ENCODE results near the gene MAEA.
A peak's percentile ranks its signal among the peaks of the same experiment; 100 is the strongest.
"Not testable (repeated sequence)": the region's sequence is repeated elsewhere in the genome, so short reads cannot be mapped to it uniquely, and the experiment has no call there.

The MAEA gene

DNA sequence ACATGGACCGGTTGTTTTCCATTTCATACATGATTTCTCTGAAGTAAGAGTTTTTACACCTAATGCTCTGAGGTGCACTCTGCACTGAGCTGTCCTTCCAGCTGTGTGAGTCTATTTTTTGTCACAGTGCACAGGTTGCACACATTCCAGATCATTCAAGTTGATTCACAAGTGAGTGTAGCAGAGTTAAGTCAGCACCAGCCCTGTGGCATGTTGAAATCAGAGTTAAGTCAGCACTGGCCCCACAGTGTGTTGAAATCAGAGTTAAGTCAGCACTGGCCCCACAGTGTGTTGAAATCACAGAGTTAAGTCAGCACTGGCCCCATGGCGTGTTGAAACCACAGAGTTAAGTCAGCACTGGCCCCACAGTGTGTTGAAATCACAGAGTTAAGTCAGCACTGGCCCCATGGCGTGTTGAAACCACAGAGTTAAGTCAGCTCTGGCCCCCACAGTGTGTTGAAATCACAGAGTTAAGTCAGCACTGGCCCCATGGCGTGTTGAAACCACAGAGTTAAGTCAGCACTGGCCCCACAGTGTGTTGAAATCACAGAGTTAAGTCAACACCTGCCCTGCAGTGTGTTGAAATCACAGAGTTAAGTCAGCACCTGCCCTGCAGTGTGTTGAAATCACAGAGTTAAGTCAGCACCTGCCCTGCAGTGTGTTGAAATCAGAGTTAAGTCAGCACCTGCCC lies 45.6 kb downstream of the MAEA start:
- DNase-seq (ENCODE audit: low read depth) = not testable (repeated sequence)

GRCh38 chr4:1336088-1336491 lies 46.4 kb downstream of the MAEA start:
- no peak for DNase-seq (ENCODE audit: low read depth)

DNA sequence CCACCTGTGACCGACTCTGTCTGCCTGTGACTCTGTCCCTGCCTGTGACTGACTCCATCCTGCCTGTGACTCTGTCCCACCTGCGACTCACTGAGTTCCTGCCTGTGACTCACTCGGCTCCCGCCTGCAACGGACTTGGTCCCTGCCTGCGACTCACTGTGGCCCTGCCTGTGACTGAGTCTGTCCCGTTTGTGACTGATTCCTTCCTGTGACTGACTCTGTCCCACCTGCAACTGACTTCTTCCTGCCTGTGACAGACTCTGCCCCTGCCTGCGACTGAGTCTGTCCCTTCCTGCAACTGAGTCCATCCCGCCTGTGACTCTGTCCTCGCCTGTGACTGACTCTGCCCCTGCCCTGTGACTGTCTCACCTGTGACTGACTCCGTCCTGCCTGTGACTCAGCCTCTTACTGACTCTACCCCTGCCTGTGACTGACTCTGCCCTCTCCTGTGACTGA lies 47.7 kb downstream of the MAEA start:
- DNase-seq (ENCODE audit: low read depth) = peak; percentile 43

DNA sequence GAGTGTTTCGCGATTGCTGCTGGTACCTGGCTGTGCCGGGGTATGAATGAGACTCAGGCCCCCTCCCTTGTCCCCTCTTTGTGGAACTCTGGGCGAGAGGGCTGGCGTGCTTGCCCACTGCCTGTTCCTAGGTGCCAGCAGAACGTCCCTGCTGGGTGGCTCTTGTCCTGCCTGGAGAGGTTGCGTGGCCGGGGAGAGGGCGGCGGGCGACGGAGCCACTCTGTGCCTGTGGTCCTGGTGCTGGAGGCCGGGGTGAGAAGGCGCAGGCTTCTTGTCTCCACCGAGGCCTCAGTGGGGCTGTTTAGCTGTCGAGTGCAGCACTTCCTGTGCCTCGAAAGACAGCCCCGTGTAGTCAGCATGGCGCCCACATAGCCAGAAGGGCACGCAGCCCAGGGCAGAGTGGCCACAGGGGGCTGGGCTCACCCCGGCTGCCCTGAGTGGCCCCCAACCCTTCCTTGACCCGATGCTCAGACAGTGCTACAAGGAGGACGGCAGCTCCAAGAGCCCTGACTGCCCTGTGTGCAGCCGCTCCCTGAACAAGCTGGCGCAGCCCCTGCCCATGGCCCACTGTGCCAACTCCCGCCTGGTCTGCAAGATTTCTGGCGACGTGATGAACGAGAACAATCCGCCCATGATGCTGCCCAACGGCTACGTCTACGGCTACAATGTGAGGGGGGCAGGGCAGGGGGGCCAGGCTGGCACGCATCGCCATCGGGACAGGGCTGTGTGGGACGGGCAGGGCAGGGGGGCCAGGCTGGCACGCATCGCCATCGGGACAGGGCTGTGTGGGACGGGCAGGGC lies 48.5 kb downstream of the MAEA start:
- DNase-seq (ENCODE audit: low read depth) = no peak

- DNase-seq (ENCODE audit: low read depth) = no peak
Observed at GRCh38 chr4:1338752-1339414, 49.2 kb downstream of the MAEA start.

GRCh38 chr4:1339489-1339888 lies 49.8 kb downstream of the MAEA start:
- DNase-seq (ENCODE audit: low read depth) = no peak

GRCh38 chr4:1340181-1340747 lies 50.6 kb downstream of the MAEA start:
- DNase-seq (ENCODE audit: low read depth) = no peak

DNA sequence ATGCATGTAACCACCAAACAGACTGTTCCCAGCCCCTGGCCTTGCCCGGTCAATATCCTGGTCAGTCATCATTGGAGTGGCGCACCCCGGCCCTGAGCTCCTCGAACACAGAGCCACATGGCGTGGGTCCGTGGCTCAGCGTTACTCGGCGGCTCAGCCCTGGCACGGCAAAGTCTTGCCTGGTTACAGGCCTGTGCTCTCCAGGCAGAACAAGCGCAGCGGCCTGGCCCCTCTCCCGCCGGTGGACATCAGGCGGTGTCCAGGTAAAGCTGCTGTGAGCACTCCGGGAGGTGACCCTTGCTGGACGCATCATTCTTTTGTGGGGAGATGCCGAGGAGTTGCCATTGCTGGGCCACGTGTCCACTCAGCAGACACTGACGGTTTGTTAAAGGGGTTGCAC lies 51.2 kb downstream of the MAEA start:
- no peak for DNase-seq (ENCODE audit: low read depth)

DNA sequence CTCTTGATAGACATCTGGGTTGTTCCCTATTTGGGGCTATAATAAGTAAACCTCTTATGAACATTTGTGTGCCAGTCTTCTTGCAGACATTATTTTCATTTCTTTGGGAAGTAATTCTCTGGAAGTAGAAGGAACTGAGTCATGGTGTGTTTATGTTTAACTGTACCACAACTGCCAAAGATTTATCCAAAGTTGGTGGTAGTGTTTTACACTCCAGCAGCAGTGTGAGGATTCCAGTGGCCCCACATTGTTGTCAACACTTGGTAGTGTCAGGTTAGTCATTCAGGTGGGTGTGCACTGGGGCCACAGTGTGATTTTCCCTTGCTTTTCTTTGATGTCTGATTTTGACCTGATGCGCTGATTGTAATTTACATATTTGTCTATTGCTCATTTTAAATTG lies 52.3 kb downstream of the MAEA start:
- no peak for DNase-seq (ENCODE audit: low read depth)

DNA sequence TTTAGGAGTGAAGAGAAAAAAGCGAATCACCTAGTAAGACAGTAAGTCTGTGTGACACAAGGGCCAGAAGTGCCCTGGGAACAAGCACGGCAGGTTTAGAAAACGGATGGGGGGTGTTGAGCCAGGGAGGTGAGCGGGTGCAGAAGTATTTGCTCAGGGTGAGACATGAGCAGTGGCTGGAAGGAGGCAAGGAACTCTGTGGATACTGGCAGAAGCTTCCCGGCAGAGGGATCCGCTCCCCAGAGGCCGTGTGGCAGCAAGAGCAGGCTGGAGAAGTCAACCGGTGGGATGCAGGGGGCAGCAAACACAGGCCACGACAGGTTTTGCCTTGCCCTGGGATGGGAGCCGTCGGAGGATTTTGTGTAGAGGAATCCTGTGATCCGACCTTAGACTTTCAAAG lies 55.0 kb downstream of the MAEA start:
- no peak for DNase-seq (ENCODE audit: low read depth)

- DNase-seq (ENCODE audit: low read depth) = no peak
Observed at GRCh38 chr4:1345903-1346780, 56.5 kb downstream of the MAEA start.

- DNase-seq (ENCODE audit: low read depth) = peak; percentile 100
Observed at GRCh38 chr4:1346781-1347409, 57.2 kb downstream of the MAEA start, which contains the start of gene UVSSA. Gene UVSSA (plus strand): TSS chr4:1347208. CDS start chr4:1348092, 884 bp downstream.

DNA sequence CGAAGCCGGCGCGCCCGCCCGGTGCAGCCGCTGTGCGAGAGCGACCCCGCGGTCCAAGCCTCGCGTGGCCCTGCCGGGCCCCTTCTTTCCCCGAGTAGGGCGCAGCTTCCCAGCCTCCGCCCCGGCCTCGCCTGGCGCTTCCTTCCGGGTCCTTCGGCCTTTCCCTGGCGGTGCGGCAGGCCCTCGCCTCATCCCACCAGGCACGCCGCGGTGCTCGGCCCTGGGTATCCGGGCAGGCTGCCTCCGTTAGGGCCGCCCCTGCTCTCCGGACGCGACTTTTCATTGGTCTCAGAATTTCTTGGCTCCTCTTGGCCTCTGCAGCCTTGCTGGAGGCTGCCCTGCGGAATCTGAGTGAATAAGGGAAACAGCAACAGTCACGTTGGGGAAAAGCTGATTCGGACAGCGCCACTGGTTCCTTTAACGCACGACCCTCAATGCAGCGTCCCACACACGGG lies 57.7 kb downstream of the MAEA start:
- DNase-seq (ENCODE audit: low read depth) = no peak

DNA sequence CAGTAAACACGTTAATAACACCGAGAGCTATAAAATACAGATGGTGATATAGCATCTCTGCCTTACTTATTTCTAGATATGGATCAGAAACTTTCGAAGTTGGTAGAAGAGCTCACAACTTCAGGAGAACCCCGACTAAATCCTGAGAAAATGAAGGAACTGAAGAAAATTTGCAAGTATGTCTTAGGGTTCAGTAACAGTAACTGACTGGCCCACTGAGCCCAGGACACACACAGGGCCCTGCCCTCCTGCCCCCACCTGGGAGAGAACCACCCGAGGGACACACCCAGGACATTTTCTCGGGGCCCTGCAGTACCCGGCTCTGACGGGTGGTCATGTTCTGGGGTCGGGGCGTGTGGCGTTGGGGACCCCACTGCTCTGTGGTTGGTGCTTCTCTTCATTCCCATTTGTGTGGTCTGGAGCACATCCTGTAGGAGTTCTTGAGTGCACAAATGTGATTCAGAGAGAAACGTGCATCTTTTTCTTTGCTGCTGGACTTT lies 58.4 kb downstream of the MAEA start:
- no peak for DNase-seq (ENCODE audit: low read depth)

DNA sequence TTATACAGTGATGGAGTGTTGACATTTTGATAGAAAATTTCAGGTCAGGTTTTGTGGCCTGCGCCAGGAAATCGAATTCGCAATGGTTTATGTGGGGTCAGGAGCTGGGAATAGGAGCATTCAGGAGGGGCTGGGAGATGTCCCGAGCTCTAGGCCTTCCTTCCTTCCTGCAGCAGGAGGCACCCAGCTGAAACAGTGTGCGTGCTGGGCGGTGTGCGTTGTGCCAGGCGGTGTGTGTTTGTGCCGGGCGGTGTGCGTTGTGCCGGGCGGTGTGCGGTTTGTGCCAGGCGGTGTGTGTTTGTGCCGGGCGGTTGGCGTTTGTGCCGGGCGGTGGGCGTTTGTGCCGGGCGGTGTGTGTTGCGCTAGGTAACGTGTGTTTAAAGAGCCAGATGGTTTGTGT lies 59.1 kb downstream of the MAEA start:
- DNase-seq (ENCODE audit: low read depth) = no peak

- no peak for DNase-seq (ENCODE audit: low read depth)
Observed at GRCh38 chr4:1349359-1350168, 59.9 kb downstream of the MAEA start.

DNA sequence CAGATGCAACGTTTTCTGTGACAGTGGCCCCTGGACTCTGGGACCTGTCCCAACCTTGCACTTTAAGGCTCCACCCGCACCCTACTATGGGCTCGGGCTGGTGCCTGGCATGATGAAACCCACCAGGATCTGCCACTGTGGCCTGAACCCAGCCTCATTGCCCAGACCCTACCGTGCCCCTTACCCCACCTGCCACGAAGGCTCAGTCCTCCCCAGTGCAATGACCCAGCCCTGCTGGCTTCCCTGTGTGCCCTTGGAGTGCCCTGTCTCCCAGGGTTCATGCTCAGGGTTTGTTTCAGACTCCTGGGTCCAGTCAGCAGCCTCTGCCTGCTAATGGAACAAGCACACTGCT lies 60.5 kb downstream of the MAEA start:
- no peak for DNase-seq (ENCODE audit: low read depth)

DNA sequence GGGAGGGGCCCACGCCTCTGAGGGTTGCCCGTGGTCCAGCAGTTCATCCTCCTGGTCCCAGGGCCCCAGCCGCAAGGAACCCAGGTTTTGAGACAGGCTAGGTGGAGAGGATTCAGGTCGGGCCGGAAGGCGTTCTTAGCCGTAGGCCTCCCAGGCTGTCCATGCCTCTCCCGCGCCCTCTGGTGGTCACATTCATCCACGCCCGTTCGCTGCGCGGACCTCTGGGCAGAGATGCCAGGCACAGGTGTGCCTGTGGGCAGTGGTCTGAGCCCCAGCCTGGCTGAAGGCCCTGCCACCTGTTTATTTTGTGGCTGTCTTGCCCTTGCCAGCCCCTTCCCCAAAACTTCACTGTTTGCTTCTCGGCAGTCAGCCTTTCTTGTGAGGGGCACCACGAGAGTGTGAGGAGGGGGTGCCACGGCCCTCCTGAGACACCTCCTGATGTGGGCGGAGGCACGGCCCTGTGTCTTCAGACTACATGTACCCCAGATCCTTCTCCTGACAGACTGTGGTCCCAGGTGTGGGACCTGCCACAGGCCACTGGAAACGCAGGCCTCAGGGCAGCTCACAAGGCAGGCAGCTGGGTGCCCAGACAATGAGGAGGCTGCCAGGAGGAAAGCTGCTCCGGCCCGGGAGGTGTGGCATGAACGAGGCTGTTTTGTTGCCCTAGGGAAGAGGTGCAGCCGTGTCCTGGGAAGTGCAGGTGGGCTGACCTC lies 62.3 kb downstream of the MAEA start:
- DNase-seq (ENCODE audit: low read depth) = peak; percentile 67

DNA sequence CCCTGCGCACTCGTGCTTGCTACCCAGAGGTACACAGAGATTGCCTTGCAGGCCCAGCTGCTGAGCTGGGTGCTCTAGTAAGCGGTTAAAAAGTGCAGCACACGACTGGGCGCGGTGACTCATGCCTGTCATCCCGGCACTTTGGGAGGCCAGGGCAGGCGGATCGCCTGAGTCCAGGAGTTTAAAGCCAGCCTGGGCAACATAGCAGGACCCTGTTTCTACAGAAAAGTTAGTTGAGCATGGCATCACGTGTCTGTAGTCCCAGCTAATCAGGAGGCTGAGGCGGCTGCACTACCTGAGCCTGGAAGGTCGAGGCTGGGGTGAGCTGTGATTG lies 62.8 kb downstream of the MAEA start:
- DNase-seq (ENCODE audit: low read depth) = no peak

Measured in stimulated activated CD8-positive, alpha-beta memory T cell treated with anti-CD3 and anti-CD28 coated beads, Interleukin-12 subunit alpha, Interleukin-12 subunit beta, amount 100 ng/mL, for 4 hours (primary cell).